Spleen (tissue), 11 donors: ENCODE measurements around the gene GLG1. TPM values are rescaled to one million over a fixed set of nuclear protein-coding genes. Genes with fewer than 3 reads are reported as not detected.
A peak's percentile ranks its signal among the peaks of the same experiment; 100 is the strongest.

Experiments
- DNase-seq: peaks from one replicate; pipeline ENCODE4 v3.0.0-alpha.2; 2020
- H3K27ac ChIP-seq, 8 donors: fragments of 200-600 bp; sonication (generic) in 7 of 8; 1 replicate in 4 of 8; 2 replicates in 4 of 8; pipeline versions ENCODE4 v1.5.0 to v1.8.0; 2016 to 2021; ENCODE audit warnings: inconsistent platforms in 4 of 8, mild to moderate bottlenecking in 4 of 8, moderate library complexity in 1 of 8
- H3K27me3 ChIP-seq, 7 donors: fragments of 200-600 bp; sonication (generic) in 6 of 7; replicated peaks in 1 of 7; 1 replicate in 4 of 7; 2 replicates in 3 of 7; pipeline versions ENCODE4 v1.5.0 to v1.8.0; 2016 to 2021; ENCODE audit warnings: inconsistent platforms in 3 of 7, mild to moderate bottlenecking in 1 of 7
- H3K36me3 ChIP-seq, 6 donors: fragments of 200-600 bp; sonication (generic) in 5 of 6; 1 replicate in 4 of 6; 2 replicates in 2 of 6; pipeline versions ENCODE4 v1.5.0 to v1.8.0; 2016 to 2021; ENCODE audit warnings: inconsistent platforms in 2 of 6
- H3K4me1 ChIP-seq, 6 donors: fragments of 200-600 bp; sonication (generic) in 5 of 6; 1 replicate in 3 of 6; 2 replicates in 3 of 6; pipeline versions ENCODE4 v1.5.0 to v1.8.0; 2016 to 2021; ENCODE audit warnings: inconsistent platforms in 3 of 6
- H3K4me3 ChIP-seq, 8 donors: fragments of 200-600 bp; sonication (generic) in 7 of 8; 1 replicate in 4 of 8; 2 replicates in 4 of 8; pipeline versions ENCODE4 v1.5.0 to v1.8.0; 2016 to 2021; ENCODE audit warnings: inconsistent platforms in 4 of 8, mild to moderate bottlenecking in 4 of 8, moderate library complexity in 2 of 8
- H3K9me3 ChIP-seq, 8 donors: fragments of 200-600 bp; sonication (generic) in 7 of 8; 1 replicate in 4 of 8; 2 replicates in 4 of 8; pipeline versions ENCODE4 v1.5.0 to v1.8.0; 2016 to 2021; ENCODE audit warnings: inconsistent platforms in 4 of 8
- CTCF ChIP-seq, 11 experiments: fragments of 200-600 bp in 7 of 11; fragments of 450-650 bp in 4 of 11; sonication (generic) in 4 of 11; IDR thresholded peaks in 8 of 11; conservative IDR thresholded peaks in 3 of 11; 1 replicate in 7 of 11; 2 replicates in 4 of 11; pipeline versions ENCODE4 v1.4.0 to v1.8.0; 2016 to 2021; ENCODE audit warnings: antibody characterized with exemption in 11 of 11, inconsistent platforms in 4 of 11, mild to moderate bottlenecking in 1 of 11
- POLR2A ChIP-seq, 3 donors: fragments of 450-650 bp; IDR thresholded peaks; one replicate each; pipeline ENCODE4 v1.5.1; 2017; ENCODE audit warnings: antibody characterized with exemption in 3 of 3, mild to moderate bottlenecking in 1 of 3
- POLR2AphosphoS5 ChIP-seq, 3 donors: sonication (generic); formaldehyde crosslinking; IDR thresholded peaks; one replicate each; pipeline ENCODE4 v1.5.1; 2017; ENCODE audit warnings: antibody characterized with exemption in 3 of 3
- WGBS, 5 donors: extraction: QIAGEN DNeasy Blood & Tissue Kit in 3 of 5; methylation state at CpG; one replicate each; pipeline versions ENCODE4 v1.1.5 to v1.1.7; 2013 to 2018; 5-methylcytosine and 5-hydroxymethylcytosine counted together
- intact Hi-C: fragments of 100-400 bp; cut with DNase I; formaldehyde crosslinking; loops from one replicate; pipeline ENCODE4 v1.15.0; 2023; ENCODE audit warnings: low total_unique reads
- polyA plus RNA-seq, 3 donors: library from polyadenylated mRNA; stranded (reverse); fragments of 200-250 nt; gene quantifications; one replicate each; pipeline ENCODE4 v1.2.1, GENCODE V29; 2013
- total RNA-seq, 7 donors: library from RNA; depleted of rRNA in 3 of 7; stranded (reverse); fragments of >200 nt in 3 of 7; fragmentation: NEBNext Ultra II Directional in 4 of 7; extraction: Animal tissue kit (Norgen Biotek cat#: 25700) in 4 of 7; gene quantifications; one replicate each; pipeline versions ENCODE4 v1.1.0 to v1.2.1, GENCODE V29; 2016 to 2021
- donor health status: healthy with polysubstance abuse.
- donor health status: DM: no; HTN: no; CAD: no; lungs with moderate emphysema.
- donor health status: DM: no; HTN: no; CAD: no.
- donor health status: Bipolar disorder and iron deficiency.
- donor health status: healthy.
- donor health status: DM: no; HTN: no; CAD: no.
- donor health status: DM: yes; HTN: yes; CAD: no.

Gene GLG1
- total and polyA plus RNA-seq, 10 donors: 14.6 to 124 (median 101) TPM

DNA sequence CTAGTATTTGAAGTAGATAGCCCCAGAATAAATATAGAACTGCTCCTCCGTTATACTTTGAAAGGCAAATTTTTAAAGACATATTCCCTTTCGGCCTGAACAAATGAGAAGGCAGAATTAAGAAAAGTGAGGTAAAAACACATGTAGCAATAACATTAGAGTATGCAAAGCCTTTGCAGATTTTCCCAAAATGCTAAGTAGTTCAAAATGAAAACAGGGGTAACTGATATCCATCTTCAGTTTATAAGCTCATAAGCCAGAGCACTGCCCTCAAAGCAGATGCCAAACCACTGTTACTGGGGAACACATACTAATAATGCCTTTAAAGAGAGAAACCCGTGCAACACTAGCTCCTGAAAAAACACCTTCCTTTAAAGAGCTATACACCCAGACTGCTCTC lies 134.4 kb downstream of the GLG1 start:
- Histone ChIP-seq H3K36me3 (peaks cover 9 to 100% (median 90%) of the 10 kb centered on the region in 6 donors), H3K9me3 (no peaks in the 10 kb centered on the region), H3K4me1 (no peaks in the 10 kb centered on the region), H3K4me3 (no peak overlapping the region), H3K27me3 (no peaks in the 10 kb centered on the region), H3K27ac (no peak overlapping the region)
- TF ChIP-seq POLR2AphosphoS5 (IDR thresholded peaks at IDR 0.05) (no peak), CTCF (IDR thresholded peaks at IDR 0.05 in 8 of 11, conservative IDR thresholded peaks at IDR 0.05 in 3 of 11) (no peak), POLR2A (IDR thresholded peaks at IDR 0.05) (no peak)
- WGBS, 5 donors: 77 to 93% (median 91%) methylated on average over 3 of the region's 3 CpGs
- no peak for DNase-seq
- intact Hi-C loops: no loop called here

DNA sequence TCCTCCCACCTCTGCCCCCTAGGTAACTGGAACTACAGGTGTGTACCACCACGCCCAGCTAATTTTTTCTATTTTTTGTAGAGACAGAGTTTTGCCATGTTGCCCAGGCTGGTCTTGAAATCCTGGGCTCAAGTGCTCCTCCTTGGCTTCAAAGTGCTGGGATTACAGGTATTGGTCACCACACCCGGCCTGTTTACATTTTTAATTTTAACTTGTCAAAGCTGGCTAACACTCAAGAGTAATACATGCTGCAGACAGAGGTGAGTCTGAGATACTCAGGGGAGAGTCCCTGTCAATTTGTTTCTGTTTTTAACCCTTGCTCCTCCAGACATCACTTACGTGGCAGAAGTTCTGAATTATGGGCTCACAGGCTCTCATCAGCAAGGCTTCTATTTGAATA lies 134.9 kb downstream of the GLG1 start:
- no peak for DNase-seq
- WGBS, 5 donors: 80 to 93% (median 91%) methylated on average over 3 of the region's 3 CpGs
- Histone ChIP-seq H3K36me3 (peaks cover 9 to 100% (median 89%) of the 10 kb centered on the region in 6 donors), H3K27ac (no peak overlapping the region), H3K4me1 (peaks cover 0 to 3% (median 0%) of the 10 kb centered on the region in 6 donors), H3K4me3 (no peak overlapping the region), H3K27me3 (no peaks in the 10 kb centered on the region), H3K9me3 (no peaks in the 10 kb centered on the region)
- TF ChIP-seq POLR2AphosphoS5 (IDR thresholded peaks at IDR 0.05) (no peak), POLR2A (IDR thresholded peaks at IDR 0.05) (no peak), CTCF (IDR thresholded peaks at IDR 0.05 in 8 of 11, conservative IDR thresholded peaks at IDR 0.05 in 3 of 11) (no peak)
- intact Hi-C loops: no loop called here

GRCh38 chr16:74469946-74470478 lies 136.9 kb downstream of the GLG1 start:
- no peak overlapping the region for H3K4me3 ChIP-seq
- no peaks in the 10 kb centered on the region for H3K27me3 ChIP-seq
- H3K4me1 ChIP-seq: peaks cover 0 to 7% (median 0%) of the 10 kb centered on the region in 6 donors
- no peaks in the 10 kb centered on the region for H3K9me3 ChIP-seq
- 71 to 93% (median 89%) methylated on average over 5 to 6 of the region's 6 CpGs for WGBS, 5 donors
- TF ChIP-seq CTCF (IDR thresholded peaks at IDR 0.05 in 8 of 11, conservative IDR thresholded peaks at IDR 0.05 in 3 of 11) (no peak), POLR2AphosphoS5 (IDR thresholded peaks at IDR 0.05) (no peak), POLR2A (IDR thresholded peaks at IDR 0.05) (no peak)
- H3K36me3 ChIP-seq: peaks cover 16 to 100% (median 91%) of the 10 kb centered on the region in 6 donors
- no peak overlapping the region for H3K27ac ChIP-seq
- intact Hi-C loops: no loop called here
- DNase-seq: no peak

- H3K27me3 ChIP-seq: no peaks in the 10 kb centered on the region
- intact Hi-C loops: no loop called here
- WGBS, 5 donors: 89 to 95% (median 93%) methylated on average over 9 of the region's 9 CpGs
- H3K4me3 ChIP-seq: no peak overlapping the region
- no peak for DNase-seq
- H3K4me1 ChIP-seq: peaks cover 0 to 11% (median 0%) of the 10 kb centered on the region in 6 donors
- peaks cover 10 to 100% (median 91%) of the 10 kb centered on the region in 6 donors for H3K36me3 ChIP-seq
- no peak overlapping the region for H3K27ac ChIP-seq
- H3K9me3 ChIP-seq: no peaks in the 10 kb centered on the region
- TF ChIP-seq POLR2AphosphoS5 (IDR thresholded peaks at IDR 0.05) (peak in 1 of 3 donors; percentile 50), CTCF (IDR thresholded peaks at IDR 0.05 in 8 of 11, conservative IDR thresholded peaks at IDR 0.05 in 3 of 11) (no peak), POLR2A (IDR thresholded peaks at IDR 0.05) (no peak)
Observed at GRCh38 chr16:74468807-74469525, 137.9 kb downstream of the GLG1 start.
